CD8-positive, alpha-beta memory T cell (primary cell): ENCODE results near the gene CRISPLD2. TPM values are rescaled to one million over a fixed set of nuclear protein-coding genes. Genes with fewer than 3 reads are reported as not detected.

Experiments
- CTCF ChIA-PET: fragments of 350-600 bp; sonication (Branson Sonifier 250); formaldehyde crosslinking; loops from one replicate; lab custom pipeline; 2021; ENCODE audit warnings: antibody characterized with exemption; lab: Charles Lee
- POLR2A ChIA-PET: fragments of 350-600 bp; sonication (Branson Sonifier 250); formaldehyde crosslinking; loops from one replicate; lab custom pipeline; 2021; ENCODE audit warnings: antibody characterized with exemption; lab: Charles Lee
- DNase-seq, 5 donors: peaks; one replicate each; pipeline versions ENCODE4 v3.0.0 to v3.0.0-alpha.2; 2020 to 2022; ENCODE audit warnings: mixed read lengths in 1 of 5
- H3K27ac ChIP-seq: one replicate; pipeline ENCODE4 v1.7.0; 2013; ENCODE audit warnings: low read depth, mild to moderate bottlenecking, low read length, moderate library complexity
- H3K27me3 ChIP-seq: 2 replicates; pipeline ENCODE4 v1.7.0; 2013; ENCODE audit warnings: low read length, mild to moderate bottlenecking; ENCODE audit not compliant: insufficient read depth, poor library complexity, severe bottlenecking
- H3K36me3 ChIP-seq: 2 replicates; pipeline ENCODE4 v1.7.0; 2013; ENCODE audit warnings: mild to moderate bottlenecking, low read length, moderate library complexity; ENCODE audit not compliant: insufficient read depth
- H3K4me1 ChIP-seq: 2 replicates; pipeline ENCODE4 v1.7.0; 2013; ENCODE audit warnings: mild to moderate bottlenecking, low read length, moderate library complexity; ENCODE audit not compliant: insufficient read depth
- H3K4me3 ChIP-seq: 2 replicates; pipeline ENCODE4 v1.7.0; 2013; ENCODE audit warnings: mild to moderate bottlenecking, low read length
- H3K9me3 ChIP-seq: 2 replicates; pipeline ENCODE4 v1.7.0; 2013; ENCODE audit warnings: mild to moderate bottlenecking, low read length
- H3K27ac Mint-ChIP-seq, 8 donors: one replicate each; pipeline ENCODE4 v1.8.0; 2020 to 2021; ENCODE audit warnings: mixed read lengths in 8 of 8, mild to moderate bottlenecking in 6 of 8, inconsistent platforms in 3 of 8, moderate library complexity in 3 of 8
- H3K27me3 Mint-ChIP-seq, 2 donors: one replicate each; pipeline ENCODE4 v1.8.0; 2020 to 2021; ENCODE audit warnings: mixed read lengths in 2 of 2, mild to moderate bottlenecking in 1 of 2, moderate library complexity in 1 of 2
- H3K36me3 Mint-ChIP-seq, 3 donors: one replicate each; pipeline ENCODE4 v1.8.0; 2020 to 2021; ENCODE audit warnings: mixed read lengths in 3 of 3, inconsistent platforms in 1 of 3, mild to moderate bottlenecking in 1 of 3
- H3K4me1 Mint-ChIP-seq, 3 donors: one replicate each; pipeline ENCODE4 v1.8.0; 2020 to 2021; ENCODE audit warnings: mixed read lengths in 3 of 3, inconsistent platforms in 1 of 3, mild to moderate bottlenecking in 1 of 3
- H3K4me3 Mint-ChIP-seq, 7 donors: one replicate each; pipeline ENCODE4 v1.8.0; 2020 to 2021; ENCODE audit warnings: mixed read lengths in 7 of 7, mild to moderate bottlenecking in 6 of 7, moderate library complexity in 4 of 7, inconsistent platforms in 2 of 7
- H3K9me3 Mint-ChIP-seq, 5 donors: one replicate each; pipeline ENCODE4 v1.8.0; 2020 to 2022; ENCODE audit warnings: mixed read lengths in 5 of 5, mild to moderate bottlenecking in 3 of 5, moderate library complexity in 2 of 5, inconsistent platforms in 1 of 5
- polyA plus RNA-seq: library from polyadenylated mRNA; unstranded; fragments of 300-500 nt; fragmentation: Illumina TruSeq; gene quantifications from one replicate; pipeline ENCODE4 v1.2.3, GENCODE V29; 2021
- total RNA-seq, 2 experiments: library from RNA; stranded (reverse); gene quantifications; one replicate each; pipeline ENCODE4 v1.2.3, GENCODE V29; 2021

The CRISPLD2 gene
- total and polyA plus RNA-seq, 3 experiments from 2014 or later, result 0.04 to 0.05 TPM; not detected in 1

GRCh38 chr16:84780544-84781376 is 39.0 kb upstream of the CRISPLD2 start:
- H3K9me3 Mint-ChIP-seq, result no peaks in the 10 kb centered on the region
- Histone ChIP-seq H3K9me3 (no peaks in the 10 kb centered on the region), H3K27ac (no peak overlapping the region), H3K27me3 (no peaks in the 10 kb centered on the region), H3K36me3 (peaks cover 15% of the 10 kb centered on the region), H3K4me1 (no peaks in the 10 kb centered on the region), H3K4me3 (no peak overlapping the region)
- H3K4me1 Mint-ChIP-seq, result no peaks in the 10 kb centered on the region
- H3K27ac Mint-ChIP-seq, result peak overlapping the region in 1 of 8 donors; percentile 33
- H3K4me3 Mint-ChIP-seq, result no peak overlapping the region
- H3K27me3 Mint-ChIP-seq, result no peaks in the 10 kb centered on the region
- ChIA-PET POLR2A (no interaction called here), CTCF (no interaction called here)
- H3K36me3 Mint-ChIP-seq, result peaks cover 14 to 51% (median 21%) of the 10 kb centered on the region in 3 donors
- no peak for DNase-seq

GRCh38 chr16:84782846-84783245 is 36.9 kb upstream of the CRISPLD2 start:
- Histone ChIP-seq H3K36me3 (peaks cover 10% of the 10 kb centered on the region), H3K27ac (no peak overlapping the region), H3K9me3 (no peaks in the 10 kb centered on the region), H3K4me1 (no peaks in the 10 kb centered on the region), H3K4me3 (no peak overlapping the region), H3K27me3 (no peaks in the 10 kb centered on the region)
- ChIA-PET CTCF (no interaction called here), POLR2A (no interaction called here)
- peaks cover 14 to 30% (median 16%) of the 10 kb centered on the region in 3 donors for H3K36me3 Mint-ChIP-seq
- H3K27me3 Mint-ChIP-seq, result no peaks in the 10 kb centered on the region
- no peaks in the 10 kb centered on the region for H3K9me3 Mint-ChIP-seq
- no peak for DNase-seq
- no peaks in the 10 kb centered on the region for H3K4me1 Mint-ChIP-seq
- H3K27ac Mint-ChIP-seq, result no peak overlapping the region
- no peak overlapping the region for H3K4me3 Mint-ChIP-seq

GRCh38 chr16:84785843-84786581 is 33.8 kb upstream of the CRISPLD2 start:
- Mint-ChIP-seq H3K4me1 (no peaks in the 10 kb centered on the region), H3K4me3 (no peak overlapping the region), H3K27me3 (no peaks in the 10 kb centered on the region), H3K9me3 (no peaks in the 10 kb centered on the region), H3K27ac (no peak overlapping the region), H3K36me3 (peaks cover 0 to 6% (median 5%) of the 10 kb centered on the region in 3 donors)
- H3K27ac ChIP-seq, result no peak overlapping the region
- no peaks in the 10 kb centered on the region for H3K9me3 ChIP-seq
- DNase-seq, result no peak
- no peaks in the 10 kb centered on the region for H3K27me3 ChIP-seq
- no peaks in the 10 kb centered on the region for H3K36me3 ChIP-seq
- H3K4me1 ChIP-seq, result no peaks in the 10 kb centered on the region
- ChIA-PET CTCF (interaction anchor here (0.6 kb wide), 1 partner anchor 114 kb away, joined by 3 read pairs; no protein-coding TSS in a partner anchor), POLR2A (no interaction called here)
- H3K4me3 ChIP-seq, result no peak overlapping the region

- Histone ChIP-seq H3K36me3 (no peaks in the 10 kb centered on the region), H3K9me3 (no peaks in the 10 kb centered on the region), H3K4me1 (no peaks in the 10 kb centered on the region), H3K4me3 (no peak overlapping the region), H3K27ac (no peak overlapping the region), H3K27me3 (no peaks in the 10 kb centered on the region)
- POLR2A ChIA-PET, result no interaction called here
- CTCF ChIA-PET, result interaction anchor here (0.6 kb wide), 1 partner anchor 115 kb away, joined by 3 read pairs; no protein-coding TSS in a partner anchor
- Mint-ChIP-seq H3K4me3 (no peak overlapping the region), H3K36me3 (peaks cover 0 to 7% (median 6%) of the 10 kb centered on the region in 3 donors), H3K9me3 (no peaks in the 10 kb centered on the region), H3K27ac (no peak overlapping the region), H3K27me3 (no peaks in the 10 kb centered on the region), H3K4me1 (no peaks in the 10 kb centered on the region)
- no peak for DNase-seq
Observed at GRCh38 chr16:84786605-84787262, 33.1 kb upstream of the CRISPLD2 start.

- H3K9me3 Mint-ChIP-seq, result no peaks in the 10 kb centered on the region
Observed at GRCh38 chr16:84787263-84787622, 32.5 kb upstream of the CRISPLD2 start.

GRCh38 chr16:84788920-84789391 is 30.8 kb upstream of the CRISPLD2 start:
- Mint-ChIP-seq H3K4me1 (no peaks in the 10 kb centered on the region), H3K4me3 (no peak overlapping the region), H3K9me3 (no peaks in the 10 kb centered on the region), H3K36me3 (peaks cover 0 to 7% (median 5%) of the 10 kb centered on the region in 3 donors), H3K27me3 (no peaks in the 10 kb centered on the region), H3K27ac (peak overlapping the region in 1 of 8 donors; percentile 58)
- Histone ChIP-seq H3K4me3 (no peak overlapping the region), H3K36me3 (no peaks in the 10 kb centered on the region), H3K27ac (no peak overlapping the region), H3K27me3 (no peaks in the 10 kb centered on the region), H3K4me1 (no peaks in the 10 kb centered on the region), H3K9me3 (no peaks in the 10 kb centered on the region)
- no peak for DNase-seq
- CTCF ChIA-PET, result no interaction called here
- POLR2A ChIA-PET, result no interaction called here

More at GRCh38 chr16:84787263-84787622, 32.5 kb upstream of the CRISPLD2 start:
- Mint-ChIP-seq H3K4me1 (no peaks in the 10 kb centered on the region), H3K36me3 (peaks cover 0 to 9% (median 6%) of the 10 kb centered on the region in 3 donors), H3K27ac (no peak overlapping the region), H3K27me3 (no peaks in the 10 kb centered on the region), H3K4me3 (no peak overlapping the region)
- Histone ChIP-seq H3K4me1 (no peaks in the 10 kb centered on the region), H3K9me3 (no peaks in the 10 kb centered on the region), H3K27me3 (no peaks in the 10 kb centered on the region), H3K36me3 (no peaks in the 10 kb centered on the region), H3K4me3 (no peak overlapping the region), H3K27ac (no peak overlapping the region)
- no peak for DNase-seq
- ChIA-PET CTCF (no interaction called here), POLR2A (no interaction called here)

DNA sequence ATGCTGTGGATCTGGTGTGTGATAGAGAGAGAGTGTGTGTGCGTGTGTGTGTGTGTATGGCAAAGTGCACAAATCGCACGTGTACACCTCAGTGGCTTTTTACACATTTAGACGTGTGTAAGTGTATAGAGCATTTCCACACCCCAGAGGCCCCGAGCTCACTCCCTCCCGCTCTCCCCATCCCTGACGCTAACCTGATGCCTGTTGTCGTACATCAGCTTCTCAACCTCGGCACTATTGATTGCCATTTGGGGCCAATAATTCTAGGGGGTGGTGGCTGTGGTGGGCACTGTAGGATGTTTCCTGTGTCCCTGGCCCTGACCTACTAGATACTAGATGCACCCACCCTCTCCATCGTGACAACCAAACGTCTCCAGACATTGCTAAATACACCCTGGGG is 30.4 kb upstream of the CRISPLD2 start:
- no peak overlapping the region for H3K4me3 Mint-ChIP-seq
- no peaks in the 10 kb centered on the region for H3K36me3 ChIP-seq
- H3K9me3 Mint-ChIP-seq, result no peaks in the 10 kb centered on the region
- CTCF ChIA-PET, result no interaction called here
- H3K27me3 ChIP-seq, result no peaks in the 10 kb centered on the region
- H3K27me3 Mint-ChIP-seq, result no peaks in the 10 kb centered on the region
- H3K4me1 Mint-ChIP-seq, result no peaks in the 10 kb centered on the region
- no peaks in the 10 kb centered on the region for H3K4me1 ChIP-seq
- no peak overlapping the region for H3K27ac Mint-ChIP-seq
- DNase-seq, result no peak
- no peak overlapping the region for H3K27ac ChIP-seq
- H3K4me3 ChIP-seq, result no peak overlapping the region
- POLR2A ChIA-PET, result no interaction called here
- peaks cover 0 to 8% (median 6%) of the 10 kb centered on the region in 3 donors for H3K36me3 Mint-ChIP-seq
- no peaks in the 10 kb centered on the region for H3K9me3 ChIP-seq
